Measurements from ENCODE around the gene FBXO28.
"Not testable (repeated sequence)": the region's sequence is repeated elsewhere in the genome, so short reads cannot be mapped to it uniquely, and the experiment has no call there.

FBXO28 gene, protein sequence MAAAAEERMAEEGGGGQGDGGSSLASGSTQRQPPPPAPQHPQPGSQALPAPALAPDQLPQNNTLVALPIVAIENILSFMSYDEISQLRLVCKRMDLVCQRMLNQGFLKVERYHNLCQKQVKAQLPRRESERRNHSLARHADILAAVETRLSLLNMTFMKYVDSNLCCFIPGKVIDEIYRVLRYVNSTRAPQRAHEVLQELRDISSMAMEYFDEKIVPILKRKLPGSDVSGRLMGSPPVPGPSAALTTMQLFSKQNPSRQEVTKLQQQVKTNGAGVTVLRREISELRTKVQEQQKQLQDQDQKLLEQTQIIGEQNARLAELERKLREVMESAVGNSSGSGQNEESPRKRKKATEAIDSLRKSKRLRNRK

DNA sequence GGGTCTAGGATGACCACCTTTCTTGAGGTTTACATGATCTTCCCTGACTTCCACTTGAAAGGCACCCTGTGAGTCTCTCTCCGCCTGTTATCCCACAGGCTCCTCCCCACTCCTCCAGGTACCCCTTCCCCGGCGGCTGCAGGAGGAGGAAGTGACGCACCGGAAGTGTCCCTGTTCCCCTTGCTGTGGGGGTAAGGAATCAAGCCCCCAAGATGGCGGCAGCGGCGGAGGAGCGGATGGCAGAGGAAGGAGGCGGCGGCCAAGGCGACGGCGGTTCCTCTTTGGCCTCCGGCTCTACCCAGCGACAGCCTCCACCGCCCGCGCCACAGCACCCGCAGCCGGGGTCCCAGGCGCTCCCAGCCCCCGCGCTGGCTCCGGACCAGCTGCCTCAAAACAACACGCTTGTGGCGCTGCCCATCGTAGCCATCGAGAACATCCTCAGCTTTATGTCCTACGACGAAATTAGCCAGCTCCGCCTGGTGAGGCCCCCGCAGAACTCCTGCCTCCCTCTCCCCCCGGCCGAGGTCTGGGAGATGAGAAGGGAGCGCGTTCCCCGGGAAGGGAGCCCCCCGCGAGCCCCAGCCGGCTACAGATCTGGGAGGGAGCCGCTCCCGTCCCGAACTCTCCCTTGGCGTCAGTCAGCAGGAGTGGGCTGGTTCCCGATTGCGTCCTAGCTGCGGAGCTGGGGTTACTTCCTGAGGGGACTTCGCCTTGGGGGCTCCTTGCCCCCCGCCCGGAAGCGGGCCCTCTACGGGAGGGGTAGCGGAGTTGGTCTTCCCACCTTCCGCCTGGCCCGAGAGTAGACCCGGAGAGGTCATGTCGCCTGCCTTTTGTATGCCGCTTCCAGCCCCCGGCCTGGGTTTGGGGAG is at the start of gene FBXO28:
Gene FBXO28, plus strand, starts transcription at position 194 of the 869 bp plus-strand sequence. Its CDS starts 19 bp downstream, at position 213.
- peak; percentile 87 to 94 for DNase-seq

DNA sequence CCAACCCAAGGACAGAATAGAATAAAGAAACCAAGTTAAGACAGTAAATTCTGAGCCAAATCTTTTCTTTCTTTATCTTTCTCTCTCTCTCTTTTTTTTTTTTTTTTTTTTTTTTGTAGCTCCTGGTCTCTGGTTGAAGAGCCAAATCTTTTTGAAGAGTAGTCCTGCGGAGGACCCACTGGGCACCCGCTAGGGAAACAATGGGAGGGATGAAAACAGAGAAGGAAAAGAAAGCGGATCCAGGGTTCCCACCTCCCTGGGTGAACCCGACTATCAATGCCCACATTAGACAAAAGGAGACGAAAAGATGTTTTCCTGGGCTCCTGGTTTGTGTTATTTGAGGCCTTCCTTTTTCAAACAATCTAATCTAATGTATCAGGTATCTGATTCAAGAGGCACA is 49.8 kb upstream of the FBXO28 start:
- DNase-seq: no peak

DNA sequence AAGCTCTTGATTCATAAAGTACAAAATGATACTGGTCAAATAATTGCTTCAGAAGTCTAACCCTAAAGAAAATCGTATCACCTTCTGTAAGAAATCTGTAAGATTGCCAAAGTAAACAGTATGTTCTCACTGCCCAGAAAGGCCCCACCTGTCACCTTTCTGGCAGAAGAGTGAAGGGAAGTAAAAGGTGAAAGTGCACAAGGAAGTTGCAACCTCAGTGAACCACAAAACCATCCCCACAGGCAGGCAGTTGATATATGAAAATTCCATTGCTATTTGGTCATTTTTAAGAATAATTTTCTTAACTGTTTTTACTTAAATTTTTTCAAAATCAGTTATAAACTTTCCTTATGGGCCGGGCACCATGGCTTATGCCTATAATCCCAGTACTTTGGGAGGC is 48.5 kb upstream of the FBXO28 start:
- no peak for DNase-seq

DNA sequence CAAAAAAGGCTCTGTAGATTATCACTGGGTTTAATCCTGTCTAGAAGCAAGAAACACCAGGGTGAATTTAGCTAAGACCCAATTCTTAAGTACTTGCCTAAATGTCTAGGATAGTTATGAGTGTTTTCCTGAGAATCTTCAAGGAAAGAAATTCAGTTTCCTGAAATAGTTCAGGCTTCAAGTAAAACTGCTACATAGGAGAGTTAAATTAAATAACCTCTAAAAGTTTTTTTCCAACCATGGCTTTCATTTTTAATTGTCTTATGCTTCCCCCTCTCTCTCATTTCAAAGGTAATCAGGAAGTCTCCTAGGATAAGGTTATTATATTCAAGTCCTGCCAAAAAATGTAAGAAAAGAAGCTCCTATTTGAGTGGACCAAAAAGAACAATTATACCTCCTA is 46.7 kb upstream of the FBXO28 start:
- DNase-seq: no peak

DNA sequence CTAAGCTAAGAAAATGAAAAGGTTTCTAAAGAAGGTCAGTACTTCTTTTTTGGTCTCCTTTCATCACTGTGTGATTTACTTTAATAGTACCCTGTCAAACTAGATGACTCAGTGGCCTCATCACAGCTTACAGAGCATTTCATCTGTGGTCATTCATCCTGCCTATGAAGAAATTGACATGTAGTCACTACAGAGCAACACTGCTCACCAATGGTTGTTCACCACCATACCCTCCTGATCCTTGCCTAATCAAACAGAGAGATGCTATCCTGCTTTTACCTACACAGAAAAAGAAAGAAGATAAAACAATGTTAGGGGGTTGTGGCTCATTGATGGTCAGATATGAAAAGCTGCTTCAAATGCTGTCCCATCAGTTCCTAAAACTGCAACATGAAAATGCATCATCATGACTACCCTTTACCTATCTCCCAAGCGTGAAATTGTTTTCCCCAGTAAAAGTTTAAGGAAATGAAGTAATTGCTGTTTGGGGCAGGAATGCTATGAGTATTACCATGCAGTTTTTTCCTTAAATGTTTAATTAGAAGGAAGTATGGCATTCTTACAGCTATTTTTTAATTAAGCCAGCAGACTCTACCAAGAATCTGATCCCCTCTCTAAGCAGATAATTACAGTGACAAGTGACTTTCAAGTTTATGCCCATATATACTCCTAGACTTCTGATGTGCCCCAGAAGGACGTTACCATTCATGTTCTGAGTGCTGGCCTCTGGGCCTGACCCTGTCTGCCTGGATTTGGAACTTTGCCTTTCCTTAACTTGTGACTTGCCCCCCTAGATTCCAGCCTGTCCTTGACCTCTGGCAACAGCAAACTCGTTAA is 46.1 kb upstream of the FBXO28 start:
- peak in 1 of 2 experiments; percentile 35 for DNase-seq

DNA sequence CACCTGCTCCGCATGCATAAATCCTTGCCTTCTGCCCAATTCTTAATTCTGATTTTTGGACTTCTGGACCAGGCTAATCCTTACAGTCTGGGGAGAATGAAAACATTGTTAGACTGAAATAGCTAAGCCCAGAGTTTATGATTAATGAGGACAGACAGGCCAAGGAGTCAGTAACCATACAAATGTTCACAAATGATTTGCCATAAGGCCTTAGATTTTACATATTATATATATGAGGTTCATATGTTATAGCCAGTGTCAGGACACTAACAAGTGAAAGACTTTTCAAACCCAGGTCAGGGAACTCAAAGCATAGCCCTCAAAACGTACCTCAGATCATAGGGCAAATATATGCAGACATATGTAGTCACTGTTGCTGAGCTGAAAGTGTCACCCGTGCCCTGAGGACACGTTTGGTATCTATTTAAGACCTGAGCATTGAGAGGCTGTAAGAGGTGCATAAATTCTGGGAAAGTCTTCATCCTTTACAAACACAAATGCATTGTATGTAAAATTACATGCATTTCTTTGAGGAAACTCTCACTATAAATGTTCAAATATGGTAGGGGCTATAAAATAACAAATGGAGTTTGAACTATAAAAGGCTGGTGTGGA is 45.3 kb upstream of the FBXO28 start:
- DNase-seq: no peak

DNA sequence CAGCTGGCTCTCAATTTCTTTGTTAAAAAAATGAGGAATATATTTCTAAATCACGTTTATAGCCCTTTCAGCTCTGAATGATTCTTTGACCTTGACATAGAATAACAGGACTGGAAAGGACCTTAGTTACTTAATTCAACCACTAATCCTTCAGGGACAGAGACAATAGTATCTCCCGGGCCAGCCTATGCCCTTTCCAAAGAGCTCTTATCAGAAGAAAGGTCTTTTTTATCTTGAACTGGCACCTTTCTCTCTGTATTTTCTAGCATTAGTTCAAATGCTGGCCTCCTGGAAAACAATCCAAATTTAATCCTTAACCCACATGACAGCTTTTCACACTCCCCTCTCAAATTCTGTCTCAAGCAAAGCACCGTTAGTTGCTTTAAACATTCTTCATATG is 44.8 kb upstream of the FBXO28 start:
- DNase-seq: peak in 1 of 2 experiments; percentile 9

DNA sequence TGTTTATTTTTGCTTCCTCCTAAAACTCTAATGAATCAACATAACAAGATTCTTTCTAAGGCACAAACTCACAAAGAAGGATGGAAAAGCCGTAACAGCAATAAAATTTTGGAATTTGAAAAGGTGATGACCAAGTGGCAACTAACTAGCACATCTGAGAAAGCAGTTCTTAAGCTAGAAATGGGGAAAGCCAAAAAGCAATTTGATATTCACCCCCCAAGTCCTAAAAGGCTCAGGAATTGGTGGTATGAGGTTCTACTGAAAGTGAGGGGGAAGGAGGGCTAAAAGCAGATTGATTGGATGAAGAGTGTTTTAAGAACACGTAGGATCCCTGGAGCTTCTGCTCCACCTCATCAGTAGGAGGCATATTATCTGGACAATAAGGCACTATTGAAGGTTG is 43.4 kb upstream of the FBXO28 start:
- DNase-seq: no peak

DNA sequence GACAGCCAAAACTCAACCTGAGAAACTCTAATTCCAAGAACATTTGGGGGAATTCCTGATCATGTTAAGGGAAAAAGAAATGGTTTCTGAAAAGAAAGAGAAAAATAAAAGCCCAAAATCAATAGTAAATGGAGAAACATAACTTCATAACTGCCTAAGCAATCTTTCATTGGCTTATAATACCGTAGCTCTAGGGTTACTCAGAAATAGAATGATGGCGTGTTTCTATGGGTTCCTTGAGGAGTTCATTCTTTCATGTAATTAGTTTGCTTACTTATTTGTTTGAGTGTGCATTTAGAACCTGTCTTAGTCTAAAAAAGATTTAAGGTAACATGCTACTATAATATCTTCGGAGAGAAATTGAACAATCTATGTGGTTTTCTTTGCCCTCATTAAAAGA is 37.5 kb upstream of the FBXO28 start:
- no peak for DNase-seq

DNA sequence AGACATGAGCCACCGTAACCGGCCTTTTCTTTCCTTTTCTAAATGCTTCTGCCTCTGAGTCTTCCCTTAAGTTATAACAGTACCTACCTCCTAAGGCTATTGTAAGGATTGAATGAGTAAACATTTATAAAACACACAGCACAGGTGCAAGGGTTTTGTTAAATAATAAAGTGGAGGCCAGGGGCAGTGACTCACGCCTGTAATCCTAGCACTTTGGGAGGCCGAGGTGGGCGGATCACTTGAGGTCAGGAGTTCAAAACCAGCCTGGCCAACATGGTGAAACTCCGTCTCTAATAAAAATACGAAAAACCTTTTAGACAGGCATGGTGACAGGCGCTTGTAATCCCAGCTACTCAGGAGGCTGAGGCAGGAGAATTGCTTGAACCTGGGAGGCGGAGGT is 34.3 kb upstream of the FBXO28 start:
- DNase-seq: not testable (repeated sequence)

DNA sequence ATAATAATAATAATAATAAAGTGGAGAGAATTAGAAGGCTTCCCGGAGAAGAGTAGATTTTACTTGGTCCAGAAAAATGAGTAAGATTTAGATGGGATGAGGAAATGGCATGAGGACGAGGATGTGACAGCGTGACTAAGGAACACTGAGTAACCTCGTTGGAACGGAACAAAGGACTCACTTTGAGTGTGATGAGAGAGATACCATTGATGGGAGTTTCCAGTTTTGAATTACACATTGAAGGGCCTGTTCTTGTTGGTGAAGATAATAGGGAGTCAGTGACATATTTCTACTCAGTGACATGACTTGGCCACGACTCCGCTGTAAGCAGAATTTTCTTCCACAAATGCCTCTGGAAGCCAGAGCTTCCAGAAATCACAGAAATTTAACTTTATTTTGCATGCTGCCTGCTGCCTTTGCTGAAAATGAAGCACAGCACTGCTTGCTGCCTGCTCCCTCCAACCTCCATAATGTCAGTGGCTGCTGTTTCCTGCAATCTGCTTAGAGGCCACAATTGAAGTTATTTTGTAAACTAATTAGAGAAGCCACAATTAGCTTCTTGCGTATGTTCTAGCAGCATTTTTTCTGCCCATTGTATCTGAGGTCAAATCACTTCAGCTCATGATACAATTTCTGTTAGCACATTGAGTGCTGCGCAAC is 33.7 kb upstream of the FBXO28 start:
- no peak for DNase-seq

DNA sequence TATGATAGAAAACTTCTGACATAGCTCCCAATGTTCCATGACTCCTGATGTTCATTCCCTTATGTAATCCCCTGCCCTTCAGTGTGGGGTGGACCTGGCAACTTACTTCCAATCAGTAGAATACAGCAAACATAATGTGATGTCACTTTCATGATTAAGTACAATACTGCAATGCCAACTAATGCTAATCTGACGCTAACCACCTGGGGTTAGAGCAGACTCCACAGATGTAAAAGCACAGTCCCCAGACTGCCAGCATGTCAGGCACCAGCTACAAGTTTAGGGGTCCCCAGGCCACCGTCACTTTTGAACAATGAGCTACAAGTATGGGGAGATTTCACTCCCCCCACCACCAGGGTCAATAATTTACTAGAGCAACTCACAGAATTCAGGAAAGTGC is 32.3 kb upstream of the FBXO28 start:
- no peak for DNase-seq

DNA sequence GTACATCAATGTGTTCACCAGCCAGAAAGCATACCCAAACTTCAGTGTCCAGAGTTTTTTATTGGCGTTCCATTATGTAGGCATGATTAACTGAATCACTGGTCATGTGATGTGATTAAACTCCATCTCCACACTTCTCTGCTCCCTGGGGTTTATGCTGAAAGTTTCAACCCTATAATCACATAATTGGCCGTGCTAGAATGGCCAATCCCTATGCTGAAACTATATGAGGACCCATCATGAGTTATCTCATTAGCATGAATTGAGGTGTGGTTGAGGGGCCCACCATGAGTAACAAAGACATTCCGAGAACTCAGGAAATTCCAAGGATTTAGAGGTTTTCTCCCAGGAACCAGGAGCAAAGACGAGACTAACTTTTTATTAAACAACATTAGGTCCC is 31.8 kb upstream of the FBXO28 start:
- no peak for DNase-seq

DNA sequence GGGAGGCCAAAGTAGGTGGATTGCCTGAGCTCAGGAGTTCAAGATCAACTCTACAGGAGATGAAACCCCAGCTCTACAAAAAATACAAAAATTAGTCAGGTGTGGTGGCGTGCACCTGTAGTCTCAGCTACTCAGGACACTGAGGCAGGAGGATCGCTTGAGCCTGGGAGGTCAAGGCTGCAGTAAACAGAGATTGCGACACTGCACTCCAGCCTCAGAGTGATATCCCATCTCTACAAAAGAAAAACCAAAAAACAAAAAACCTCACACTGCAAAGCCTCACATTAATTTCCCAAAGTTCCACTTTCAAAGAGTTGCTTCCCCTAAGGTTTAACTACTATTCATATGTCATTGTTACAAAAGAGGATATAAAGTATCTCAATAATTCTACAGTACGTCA is 29.0 kb upstream of the FBXO28 start:
- no peak for DNase-seq

DNA sequence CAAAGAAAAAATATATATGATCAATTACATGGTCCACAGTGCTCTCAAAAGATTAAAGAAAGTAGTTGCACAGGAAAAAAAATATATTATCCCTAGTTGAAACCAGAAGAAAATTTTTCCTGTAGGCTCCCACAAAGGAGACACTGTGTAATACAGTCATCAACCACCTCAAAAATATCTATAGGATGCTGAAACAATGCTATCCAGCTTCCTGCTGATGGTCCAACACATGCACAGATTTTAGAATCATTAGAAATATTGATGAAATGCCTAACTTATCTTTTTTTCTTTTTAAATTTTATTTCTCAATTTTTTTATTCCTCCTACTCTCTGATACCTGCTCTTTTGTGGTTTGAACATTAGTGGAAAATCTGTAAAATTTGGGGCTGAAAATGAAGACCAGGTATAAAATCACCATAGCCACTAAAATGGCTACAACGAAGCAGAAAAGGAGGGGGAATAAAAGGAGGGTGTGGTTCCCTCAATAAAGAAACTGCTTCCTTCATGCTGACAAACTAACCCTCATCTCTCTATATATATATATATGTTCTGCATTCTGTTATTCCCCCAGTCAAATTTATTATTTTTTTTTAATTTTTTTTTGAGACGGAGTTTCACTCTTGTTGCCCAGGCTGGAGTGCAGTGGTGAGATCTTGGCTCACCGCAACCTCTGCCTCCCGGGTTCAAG is 28.3 kb upstream of the FBXO28 start:
- DNase-seq: no peak

DNA sequence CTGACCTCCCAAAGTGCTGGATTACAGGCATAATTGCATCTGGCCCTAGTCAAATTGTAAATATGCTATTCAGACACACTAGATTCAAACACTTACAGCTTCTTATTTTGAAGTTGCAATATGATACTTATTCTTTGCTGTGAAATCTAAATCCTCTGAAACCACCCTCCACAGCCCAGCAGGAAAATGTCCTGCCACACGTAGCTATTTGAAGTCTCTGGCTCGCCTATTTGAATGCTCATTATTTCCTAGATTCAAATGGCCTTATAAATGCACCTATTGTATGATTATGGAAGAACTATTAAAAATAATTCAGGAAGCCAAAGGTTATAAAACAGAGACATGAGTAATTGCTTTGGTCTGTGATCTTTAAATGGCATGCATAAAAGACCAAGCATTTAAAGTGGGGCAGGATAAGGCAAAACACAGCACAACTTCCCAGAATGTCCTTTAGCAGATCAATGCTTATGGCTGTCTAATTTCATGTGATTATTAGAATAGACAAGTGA is 26.6 kb upstream of the FBXO28 start:
- peak; percentile 54 to 86 for DNase-seq

DNA sequence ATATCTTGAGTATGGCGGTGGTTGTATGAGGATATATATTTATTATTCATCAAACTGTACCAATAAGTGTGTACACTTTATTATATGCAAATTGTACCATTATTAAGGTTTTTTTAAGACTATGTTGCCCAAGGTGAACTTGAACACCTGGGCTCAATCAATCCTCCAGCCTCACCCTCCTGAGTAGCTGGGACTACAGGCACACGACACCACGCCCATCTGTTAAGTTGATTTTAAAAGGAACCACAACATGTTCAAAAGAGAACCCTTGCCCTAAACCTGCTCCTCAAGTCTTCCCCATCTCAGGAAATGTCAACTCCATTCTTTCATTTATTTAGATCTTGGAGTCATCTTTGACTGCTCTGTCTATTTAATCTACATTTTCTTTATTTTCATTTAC is 24.3 kb upstream of the FBXO28 start:
- DNase-seq: no peak

DNA sequence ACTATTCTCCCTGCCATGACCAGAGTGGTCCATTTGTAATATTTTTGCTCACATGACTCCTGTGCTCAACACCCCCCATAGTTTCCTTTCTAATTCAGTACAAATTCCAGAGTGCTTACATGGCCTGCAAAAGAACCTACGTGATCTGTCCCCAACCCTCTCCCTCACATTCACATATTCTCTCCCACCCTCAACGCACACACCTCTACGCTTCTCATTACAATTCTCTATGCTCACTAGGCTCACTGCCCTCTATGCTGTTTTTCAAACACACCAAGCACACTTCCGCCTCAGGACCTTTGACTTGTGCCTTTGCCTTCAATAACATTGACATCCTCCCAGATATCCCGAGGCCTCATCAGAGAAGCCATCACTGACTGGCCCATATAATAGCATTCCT is 23.8 kb upstream of the FBXO28 start:
- no peak for DNase-seq

DNA sequence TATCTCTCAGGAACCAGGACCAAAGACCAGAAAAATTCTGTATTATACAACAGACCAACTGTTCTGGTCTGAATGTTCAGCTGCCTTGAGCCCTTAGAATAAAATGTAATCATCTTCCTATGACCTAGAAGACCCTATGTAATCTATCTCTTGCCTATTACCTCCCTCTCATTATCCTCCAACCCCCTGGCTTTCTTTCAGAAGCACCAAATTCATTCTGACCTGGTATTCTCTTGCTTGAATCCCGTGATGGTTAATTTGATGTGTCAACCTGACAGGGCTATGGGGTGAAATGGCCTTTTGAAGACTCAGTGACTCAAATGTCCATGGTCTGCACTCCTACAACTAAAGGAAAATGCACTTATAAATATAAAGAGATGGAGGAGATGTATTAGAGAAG is 21.8 kb upstream of the FBXO28 start:
- DNase-seq: no peak

DNA sequence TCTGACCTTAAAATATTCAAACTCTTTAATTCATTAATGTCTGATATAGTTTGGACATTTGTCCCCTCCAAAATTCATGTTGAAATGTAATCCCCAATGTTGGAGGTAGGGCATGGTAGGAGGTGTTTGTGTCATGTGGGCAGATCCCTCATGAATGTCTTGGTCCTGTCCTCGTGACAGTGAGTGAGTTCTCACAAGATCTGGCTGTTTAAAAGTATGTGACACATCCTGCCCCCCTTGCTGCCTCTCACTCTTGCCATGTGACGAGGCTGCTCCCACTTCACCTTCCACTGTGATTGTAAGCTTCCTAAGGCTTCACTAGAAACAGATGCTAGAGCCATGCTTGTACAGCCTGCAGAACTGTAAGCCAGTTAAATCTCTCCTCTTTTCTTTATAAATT is 21.3 kb upstream of the FBXO28 start:
- DNase-seq: no peak

DNA sequence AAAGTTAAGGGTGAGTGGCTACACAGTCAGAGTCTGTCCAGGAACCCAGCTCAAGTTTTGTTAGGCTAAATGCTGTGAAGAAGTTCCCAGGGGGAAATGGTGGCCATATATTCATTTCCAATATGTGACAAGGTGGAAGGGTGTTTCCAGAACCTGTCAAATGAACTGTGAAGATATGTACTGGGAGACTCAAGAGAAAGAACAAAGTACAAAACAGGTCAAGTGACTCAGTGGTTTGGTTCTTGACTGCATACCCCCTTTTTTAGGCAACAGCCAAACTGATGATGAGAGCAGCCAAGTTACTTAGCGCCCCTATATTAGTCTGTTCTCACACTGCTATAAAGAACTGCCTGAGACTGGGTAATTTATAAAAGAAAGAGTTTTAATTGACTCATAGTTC is 18.6 kb upstream of the FBXO28 start:
- DNase-seq: no peak

Data from NCI-H524 (cell line).